Endodermal cell (in vitro differentiated cells): ENCODE measurements around the gene MLANA. TPM values are rescaled to one million over a fixed set of nuclear protein-coding genes. Genes with fewer than 3 reads are reported as not detected.

ENCODE experiments used
- DNase-seq: peaks from one replicate; pipeline ENCODE4 v3.0.0-alpha.2; 2017
- H3K27ac ChIP-seq: 2 replicates; pipeline ENCODE4 v1.5.1; 2013; ENCODE audit warnings: mild to moderate bottlenecking, low read depth, low read length, moderate library complexity
- H3K27me3 ChIP-seq: 2 replicates; pipeline ENCODE4 v1.6.1; 2013; ENCODE audit warnings: mild to moderate bottlenecking, low read length, moderate library complexity; ENCODE audit not compliant: insufficient read depth, control insufficient read depth, poor library complexity, severe bottlenecking
- H3K36me3 ChIP-seq: 2 replicates; pipeline ENCODE4 v1.7.0; 2013; ENCODE audit warnings: mild to moderate bottlenecking, low read length, moderate library complexity; ENCODE audit not compliant: control insufficient read depth, insufficient read depth
- H3K4me1 ChIP-seq: one replicate; pipeline ENCODE4 v1.7.0; 2013; ENCODE audit warnings: low read length; ENCODE audit not compliant: control insufficient read depth, insufficient read depth
- H3K4me3 ChIP-seq: 2 replicates; pipeline ENCODE4 v1.5.1; 2013; ENCODE audit warnings: mild to moderate bottlenecking, low read length, moderate library complexity
- H3K9ac ChIP-seq: 2 replicates; pipeline ENCODE4 v1.6.1; 2013; ENCODE audit warnings: mild to moderate bottlenecking, low read length, moderate library complexity; ENCODE audit not compliant: poor library complexity, severe bottlenecking; ENCODE audit errors: extremely low read depth
- H3K9me3 ChIP-seq: 2 replicates; pipeline ENCODE4 v1.6.1; 2013; ENCODE audit warnings: mild to moderate bottlenecking, low read length, moderate library complexity; ENCODE audit not compliant: control insufficient read depth
- H3K27ac Mint-ChIP-seq: 2 replicates; pipeline ENCODE4 v1.8.0; 2020; ENCODE audit warnings: mixed read lengths
- H3K27me3 Mint-ChIP-seq: 2 replicates; pipeline ENCODE4 v1.8.0; 2021; ENCODE audit warnings: mild to moderate bottlenecking, mixed read lengths; ENCODE audit not compliant: insufficient read depth
- H3K36me3 Mint-ChIP-seq: 2 replicates; pipeline ENCODE4 v1.8.0; 2020; ENCODE audit warnings: low read depth, mixed read lengths
- H3K4me1 Mint-ChIP-seq: 2 replicates; pipeline ENCODE4 v1.8.0; 2020; ENCODE audit warnings: mixed read lengths
- H3K4me3 Mint-ChIP-seq: 2 replicates; pipeline ENCODE4 v1.8.0; 2020; ENCODE audit warnings: mild to moderate bottlenecking, moderate library complexity, mixed read lengths
- H3K9me3 Mint-ChIP-seq: 2 replicates; pipeline ENCODE4 v1.8.0; 2020; ENCODE audit warnings: mild to moderate bottlenecking, mixed read lengths
- WGBS, 2 experiments: methylation state at CpG; one replicate each; pipeline versions ENCODE4 v1.1.5 to v1.1.7; 2013; ENCODE audit warnings: missing lambda C conversion rate in 2 of 2, mixed read lengths in 1 of 2; ENCODE audit not compliant: insufficient coverage in 1 of 2, insufficient read length in 1 of 2; 5-methylcytosine and 5-hydroxymethylcytosine counted together
- long read RNA-seq, 4 experiments: library from polyadenylated mRNA in 2 of 4; library from RNA in 1 of 4; library from capped mRNA in 1 of 4; stranded (forward) in 3 of 4; unstranded in 1 of 4; transcript quantifications; one replicate each; pipeline ENCODE4 v2.0.0, GENCODE V29; 2020 to 2021; ENCODE audit warnings: inconsistent platforms in 1 of 4
- polyA plus RNA-seq, 2 experiments: library from polyadenylated mRNA; stranded (reverse); fragments of 50-300 nt; gene quantifications; one replicate each; pipeline ENCODE4 v1.2.3, GENCODE V29; 2013
- total RNA-seq, 2 donors: library from RNA; stranded (reverse); fragmentation: NEBNext Ultra II Directional in 1 of 2; extraction: Animal tissue kit (Norgen Biotek cat#: 25700) in 1 of 2; gene quantifications; 2 replicates in 1 of 2; 3 replicates in 1 of 2; pipeline ENCODE4 v1.2.1, GENCODE V29; 2021
- TF ChIP-seq, protein P1 (sequence below): fragments of 200-600 bp; sonication (generic); conservative IDR thresholded peaks from 2 replicates; pipeline ENCODE4 v1.5.0; 2021; ENCODE audit warnings: antibody characterized with exemption, mild to moderate bottlenecking

MLANA gene
- total RNA-seq: not detected
- not detected for polyA plus RNA-seq (2013, experiment 1 of 2)
- polyA plus RNA-seq (2013, experiment 2 of 2): not detected
- long read RNA-seq, experiment 1: 0 reads
- long read RNA-seq, experiment 2: 0 reads
- long read RNA-seq, experiment 3, partial matches to known transcripts: 0 of 1 reads
- long read RNA-seq, experiment 3, other reads (novel, unspliced or antisense): 1 of 1 reads
- long read RNA-seq, experiment 4: 0 reads

- TF ChIP-seq, protein P1, sequence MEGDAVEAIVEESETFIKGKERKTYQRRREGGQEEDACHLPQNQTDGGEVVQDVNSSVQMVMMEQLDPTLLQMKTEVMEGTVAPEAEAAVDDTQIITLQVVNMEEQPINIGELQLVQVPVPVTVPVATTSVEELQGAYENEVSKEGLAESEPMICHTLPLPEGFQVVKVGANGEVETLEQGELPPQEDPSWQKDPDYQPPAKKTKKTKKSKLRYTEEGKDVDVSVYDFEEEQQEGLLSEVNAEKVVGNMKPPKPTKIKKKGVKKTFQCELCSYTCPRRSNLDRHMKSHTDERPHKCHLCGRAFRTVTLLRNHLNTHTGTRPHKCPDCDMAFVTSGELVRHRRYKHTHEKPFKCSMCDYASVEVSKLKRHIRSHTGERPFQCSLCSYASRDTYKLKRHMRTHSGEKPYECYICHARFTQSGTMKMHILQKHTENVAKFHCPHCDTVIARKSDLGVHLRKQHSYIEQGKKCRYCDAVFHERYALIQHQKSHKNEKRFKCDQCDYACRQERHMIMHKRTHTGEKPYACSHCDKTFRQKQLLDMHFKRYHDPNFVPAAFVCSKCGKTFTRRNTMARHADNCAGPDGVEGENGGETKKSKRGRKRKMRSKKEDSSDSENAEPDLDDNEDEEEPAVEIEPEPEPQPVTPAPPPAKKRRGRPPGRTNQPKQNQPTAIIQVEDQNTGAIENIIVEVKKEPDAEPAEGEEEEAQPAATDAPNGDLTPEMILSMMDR: no peak
- DNase-seq: no peak
- Histone ChIP-seq H3K9ac (no peak within 1 kb of the TSS), H3K4me1 (peaks cover 5% of the 10 kb centered on the region), H3K4me3 (no peak within 1 kb of the TSS), H3K36me3 (no peaks in the 10 kb centered on the region), H3K27me3 (no peaks in the 10 kb centered on the region), H3K27ac (no peak within 1 kb of the TSS), H3K9me3 (no peaks in the 10 kb centered on the region)
- no peak within 1 kb of the TSS for H3K4me3 Mint-ChIP-seq
- no peaks in the 10 kb centered on the region for H3K36me3 Mint-ChIP-seq
- WGBS, 2 experiments: 96 to 97% methylated on average over 9 of the region's 9 CpGs
- no peaks in the 10 kb centered on the region for H3K9me3 Mint-ChIP-seq
- H3K27ac Mint-ChIP-seq: no peak within 1 kb of the TSS
- peaks cover 15% of the 10 kb centered on the region for H3K27me3 Mint-ChIP-seq
- H3K4me1 Mint-ChIP-seq: peaks cover 9% of the 10 kb centered on the region
These were observed at the start of gene MLANA for GRCh38 chr9:5890641-5891040. Gene MLANA (plus strand): TSS chr9:5890889. CDS start chr9:5892475, 1,586 bp downstream.

GRCh38 chr9:5841771-5842573 lies 48.7 kb upstream of the MLANA start:
- Mint-ChIP-seq H3K36me3 (peaks cover 1% of the 10 kb centered on the region), H3K27me3 (no peaks in the 10 kb centered on the region), H3K4me1 (peaks cover 24% of the 10 kb centered on the region), H3K9me3 (peaks cover 6% of the 10 kb centered on the region), H3K4me3 (no peak overlapping the region), H3K27ac (no peak overlapping the region)
- WGBS, 2 experiments: 91 to 94% methylated on average over 5 to 11 of the region's 12 CpGs
- no peak for DNase-seq
- no peak overlapping the region for H3K27ac ChIP-seq
- peaks cover 16% of the 10 kb centered on the region for H3K4me1 ChIP-seq
- TF ChIP-seq, protein P1: no peak
- no peak overlapping the region for H3K9ac ChIP-seq
- H3K27me3 ChIP-seq: peaks cover 2% of the 10 kb centered on the region
- H3K4me3 ChIP-seq: no peak overlapping the region
- H3K36me3 ChIP-seq: no peaks in the 10 kb centered on the region
- no peaks in the 10 kb centered on the region for H3K9me3 ChIP-seq

- Histone ChIP-seq H3K36me3 (no peaks in the 10 kb centered on the region), H3K9me3 (no peaks in the 10 kb centered on the region), H3K27me3 (no peaks in the 10 kb centered on the region), H3K27ac (no peak overlapping the region), H3K4me1 (peaks cover 16% of the 10 kb centered on the region), H3K9ac (no peak overlapping the region), H3K4me3 (peak overlapping the region; percentile 23)
- Mint-ChIP-seq H3K27me3 (no peaks in the 10 kb centered on the region), H3K9me3 (peaks cover 6% of the 10 kb centered on the region), H3K36me3 (peaks cover 1% of the 10 kb centered on the region), H3K4me1 (peaks cover 27% of the 10 kb centered on the region), H3K4me3 (no peak overlapping the region), H3K27ac (no peak overlapping the region)
- TF ChIP-seq, protein P1: no peak
- WGBS, 2 experiments: 87 to 93% methylated on average over 3 to 5 of the region's 5 CpGs
- DNase-seq: no peak
These were observed 47.5 kb upstream of the MLANA start for GRCh38 chr9:5842929-5843793.
